ENCODE measurements around the gene PPFIA4.

PPFIA4 gene

GRCh38 chr1:203076031-203076511, 49.8 kb downstream of the PPFIA4 start:
- CTCF ChIA-PET = interaction anchor here (0.6 to 1.3 kb wide), 3 partner anchors 10 to 147 kb away, joined by 3 to 4 read pairs (median 3); no protein-coding TSS in a partner anchor
- no peak for DNase-seq (ENCODE audit: low spot score)
- POLR2A ChIA-PET (ENCODE audit: low non-redundant PET) = no interaction called here
- no peak overlapping the region for H3K27ac ChIP-seq
- TF ChIP-seq CTCF (conservative IDR thresholded peaks at IDR 0.05; ENCODE audit: low read depth) = no peak

- DNase-seq (ENCODE audit: low spot score) = no peak
- no peak for TF ChIP-seq CTCF (conservative IDR thresholded peaks at IDR 0.05; ENCODE audit: low read depth)
- CTCF ChIA-PET = interaction anchor here (0.6 to 1.4 kb wide), 7 partner anchors 9 to 190 kb away, joined by 3 to 6 read pairs (median 4); no protein-coding TSS in a partner anchor
- no peak overlapping the region for H3K27ac ChIP-seq
- POLR2A ChIA-PET (ENCODE audit: low non-redundant PET) = interaction anchor here (0.5 kb wide), 2 partner anchors 64 to 187 kb away, joined by 3 to 5 read pairs; no protein-coding TSS in a partner anchor
Measured at GRCh38 chr1:203077367-203077766, 51.1 kb downstream of the PPFIA4 start.

- ChIA-PET POLR2A (ENCODE audit: low non-redundant PET) (interaction anchor here (0.5 kb wide), 2 partner anchors 64 to 187 kb away, joined by 3 to 5 read pairs; no protein-coding TSS in a partner anchor), CTCF (interaction anchor here (0.6 to 1.4 kb wide), 5 partner anchors 10 to 189 kb away, joined by 3 to 6 read pairs (median 3); no protein-coding TSS in a partner anchor)
- TF ChIP-seq CTCF (conservative IDR thresholded peaks at IDR 0.05; ENCODE audit: low read depth) = no peak
Measured at GRCh38 chr1:203077956-203078355, 51.7 kb downstream of the PPFIA4 start.

GRCh38 chr1:203078478-203078877, 52.2 kb downstream of the PPFIA4 start:
- no peak for TF ChIP-seq CTCF (conservative IDR thresholded peaks at IDR 0.05; ENCODE audit: low read depth)
- POLR2A ChIA-PET (ENCODE audit: low non-redundant PET) = no interaction called here
- no peak overlapping the region for H3K27ac ChIP-seq
- CTCF ChIA-PET = no interaction called here
- no peak for DNase-seq (ENCODE audit: low spot score)

More at GRCh38 chr1:203077956-203078355, 51.7 kb downstream of the PPFIA4 start:
- no peak for DNase-seq (ENCODE audit: low spot score)
- no peak overlapping the region for H3K27ac ChIP-seq

- POLR2A ChIA-PET (ENCODE audit: low non-redundant PET) = no interaction called here
Measured at GRCh38 chr1:203080456-203080855, 54.2 kb downstream of the PPFIA4 start.

More at GRCh38 chr1:203080456-203080855, 54.2 kb downstream of the PPFIA4 start:
- H3K27ac ChIP-seq = no peak overlapping the region
- TF ChIP-seq CTCF (conservative IDR thresholded peaks at IDR 0.05; ENCODE audit: low read depth) = no peak
- DNase-seq (ENCODE audit: low spot score) = no peak
- CTCF ChIA-PET = interaction anchor here (0.7 to 0.9 kb wide), 2 partner anchors 11 to 16 kb away, joined by 3 read pairs; no protein-coding TSS in a partner anchor

All from RWPE1 (cell line).